Spleen (tissue), 13 donors: ENCODE measurements around the gene LCNL1. TPM values are rescaled to one million over a fixed set of nuclear protein-coding genes. Genes with fewer than 3 reads are reported as not detected.

Experiments
- DNase-seq: peaks from one replicate; pipeline ENCODE4 v3.0.0-alpha.2; 2020
- H3K27ac ChIP-seq, 8 donors: fragments of 200-600 bp; sonication (generic) in 7 of 8; 1 replicate in 4 of 8; 2 replicates in 4 of 8; pipeline versions ENCODE4 v1.5.0 to v1.8.0; 2016 to 2021; ENCODE audit warnings: inconsistent platforms in 4 of 8, mild to moderate bottlenecking in 4 of 8, moderate library complexity in 1 of 8
- H3K27me3 ChIP-seq, 7 donors: fragments of 200-600 bp; sonication (generic) in 6 of 7; replicated peaks in 1 of 7; 1 replicate in 4 of 7; 2 replicates in 3 of 7; pipeline versions ENCODE4 v1.5.0 to v1.8.0; 2016 to 2021; ENCODE audit warnings: inconsistent platforms in 3 of 7, mild to moderate bottlenecking in 1 of 7
- H3K36me3 ChIP-seq, 6 donors: fragments of 200-600 bp; sonication (generic) in 5 of 6; 1 replicate in 4 of 6; 2 replicates in 2 of 6; pipeline versions ENCODE4 v1.5.0 to v1.8.0; 2016 to 2021; ENCODE audit warnings: inconsistent platforms in 2 of 6
- H3K4me1 ChIP-seq, 6 donors: fragments of 200-600 bp; sonication (generic) in 5 of 6; 1 replicate in 3 of 6; 2 replicates in 3 of 6; pipeline versions ENCODE4 v1.5.0 to v1.8.0; 2016 to 2021; ENCODE audit warnings: inconsistent platforms in 3 of 6
- H3K4me3 ChIP-seq, 8 donors: fragments of 200-600 bp; sonication (generic) in 7 of 8; 1 replicate in 4 of 8; 2 replicates in 4 of 8; pipeline versions ENCODE4 v1.5.0 to v1.8.0; 2016 to 2021; ENCODE audit warnings: inconsistent platforms in 4 of 8, mild to moderate bottlenecking in 4 of 8, moderate library complexity in 2 of 8
- H3K9me3 ChIP-seq, 8 donors: fragments of 200-600 bp; sonication (generic) in 7 of 8; 1 replicate in 4 of 8; 2 replicates in 4 of 8; pipeline versions ENCODE4 v1.5.0 to v1.8.0; 2016 to 2021; ENCODE audit warnings: inconsistent platforms in 4 of 8
- CTCF ChIP-seq, 11 experiments: fragments of 200-600 bp in 7 of 11; fragments of 450-650 bp in 4 of 11; sonication (generic) in 4 of 11; IDR thresholded peaks in 8 of 11; conservative IDR thresholded peaks in 3 of 11; 1 replicate in 7 of 11; 2 replicates in 4 of 11; pipeline versions ENCODE4 v1.4.0 to v1.8.0; 2016 to 2021; ENCODE audit warnings: antibody characterized with exemption in 11 of 11, inconsistent platforms in 4 of 11, mild to moderate bottlenecking in 1 of 11
- POLR2A ChIP-seq, 3 donors: fragments of 450-650 bp; IDR thresholded peaks; one replicate each; pipeline ENCODE4 v1.5.1; 2017; ENCODE audit warnings: antibody characterized with exemption in 3 of 3, mild to moderate bottlenecking in 1 of 3
- POLR2AphosphoS5 ChIP-seq, 3 donors: sonication (generic); formaldehyde crosslinking; IDR thresholded peaks; one replicate each; pipeline ENCODE4 v1.5.1; 2017; ENCODE audit warnings: antibody characterized with exemption in 3 of 3
- WGBS, 5 donors: extraction: QIAGEN DNeasy Blood & Tissue Kit in 3 of 5; methylation state at CpG; one replicate each; pipeline versions ENCODE4 v1.1.5 to v1.1.7; 2013 to 2018; 5-methylcytosine and 5-hydroxymethylcytosine counted together
- intact Hi-C: fragments of 100-400 bp; cut with DNase I; formaldehyde crosslinking; loops from one replicate; pipeline ENCODE4 v1.15.0; 2023; ENCODE audit warnings: low total_unique reads
- long read RNA-seq, 2 donors: transcript quantifications; one replicate each; lab custom pipeline, GENCODE V29; 2026
- polyA plus RNA-seq, 3 donors: library from polyadenylated mRNA; stranded (reverse); fragments of 200-250 nt; gene quantifications; one replicate each; pipeline ENCODE4 v1.2.1, GENCODE V29; 2013
- total RNA-seq, 7 donors: library from RNA; depleted of rRNA in 3 of 7; stranded (reverse); fragments of >200 nt in 3 of 7; fragmentation: NEBNext Ultra II Directional in 4 of 7; extraction: Animal tissue kit (Norgen Biotek cat#: 25700) in 4 of 7; gene quantifications; one replicate each; pipeline versions ENCODE4 v1.1.0 to v1.2.1, GENCODE V29; 2016 to 2021
- donor health status: healthy with polysubstance abuse.
- donor health status: DM: no; HTN: no; CAD: no; lungs with moderate emphysema.
- donor health status: DM: no; HTN: no; CAD: no.
- donor health status: Bipolar disorder and iron deficiency.
- donor health status: healthy.
- donor health status: DM: no; HTN: no; CAD: no.
- donor health status: DM: yes; HTN: yes; CAD: no.

Gene LCNL1
- total RNA-seq (1 to 10 TPM; 1.8 to 8.3 (median 3.3) TPM), polyA plus RNA-seq (1 to 10 TPM; 1.3 to 4.7 (median 2.3) TPM)
- long read RNA-seq, donor 1: 0 reads
- long read RNA-seq, donor 2: 0 reads

- H3K9me3 ChIP-seq: no peaks in the 10 kb centered on the region
- H3K4me3 ChIP-seq: no peak within 1 kb of the TSS
- peaks cover under 1 to 66% (median 45%) of the 10 kb centered on the region in 6 donors for H3K4me1 ChIP-seq
- H3K27me3 ChIP-seq: peaks cover 5 to 85% (median 34%) of the 10 kb centered on the region in 7 donors
- intact Hi-C loops: no loop called here
- TF ChIP-seq POLR2AphosphoS5 (IDR thresholded peaks at IDR 0.05) (peak in 2 of 3 donors; percentile 35 to 39), CTCF (IDR thresholded peaks at IDR 0.05 in 8 of 11, conservative IDR thresholded peaks at IDR 0.05 in 3 of 11) (no peak)
- no peak for DNase-seq
- H3K27ac ChIP-seq: peak within 1 kb of the TSS in 4 of 8 donors; percentile 38 to 84 (median 60)
- no peaks in the 10 kb centered on the region for H3K36me3 ChIP-seq
- 75 to 85% (median 80%) methylated on average over 9 to 18 of the region's 18 CpGs for WGBS, 5 donors
These were observed at the start of gene LCNL1 for GRCh38 chr9:136982232-136983051. LCNL1 (plus strand) TSS chr9:136982993; CDS start chr9:136983587, 594 bp downstream.

- Histone ChIP-seq H3K27ac (no peak overlapping the region), H3K9me3 (no peaks in the 10 kb centered on the region), H3K4me3 (no peak overlapping the region), H3K36me3 (peaks cover 0 to 23% (median under 1%) of the 10 kb centered on the region in 6 donors), H3K4me1 (peaks cover 4 to 33% (median 18%) of the 10 kb centered on the region in 6 donors), H3K27me3 (no peaks in the 10 kb centered on the region)
- TF ChIP-seq POLR2A (IDR thresholded peaks at IDR 0.05) (no peak), POLR2AphosphoS5 (IDR thresholded peaks at IDR 0.05) (no peak), CTCF (IDR thresholded peaks at IDR 0.05 in 8 of 11, conservative IDR thresholded peaks at IDR 0.05 in 3 of 11) (no peak)
- DNase-seq: no peak
- 93 to 96% (median 95%) methylated on average over 3 of the region's 3 CpGs for WGBS, 5 donors
- intact Hi-C loops: no loop called here
These were observed 48.5 kb upstream of the LCNL1 start for GRCh38 chr9:136934277-136934676.

GRCh38 chr9:136935651-136936050 lies 47.1 kb upstream of the LCNL1 start:
- no peaks in the 10 kb centered on the region for H3K27me3 ChIP-seq
- intact Hi-C loops: no loop called here
- TF ChIP-seq CTCF (IDR thresholded peaks at IDR 0.05 in 8 of 11, conservative IDR thresholded peaks at IDR 0.05 in 3 of 11) (no peak), POLR2A (IDR thresholded peaks at IDR 0.05) (no peak), POLR2AphosphoS5 (IDR thresholded peaks at IDR 0.05) (no peak)
- no peak for DNase-seq
- no peak overlapping the region for H3K27ac ChIP-seq
- peaks cover 8 to 46% (median 28%) of the 10 kb centered on the region in 6 donors for H3K4me1 ChIP-seq
- WGBS, 5 donors: 50 to 82% (median 58%) methylated on average over 3 of the region's 3 CpGs
- H3K36me3 ChIP-seq: peaks cover 1 to 28% (median 14%) of the 10 kb centered on the region in 6 donors
- no peak overlapping the region for H3K4me3 ChIP-seq
- no peaks in the 10 kb centered on the region for H3K9me3 ChIP-seq

- Histone ChIP-seq H3K27ac (peak overlapping the region in 1 of 8 donors; percentile 72), H3K4me3 (no peak overlapping the region), H3K4me1 (peaks cover 8 to 57% (median 36%) of the 10 kb centered on the region in 6 donors), H3K36me3 (peaks cover 4 to 38% (median 25%) of the 10 kb centered on the region in 6 donors), H3K27me3 (no peaks in the 10 kb centered on the region), H3K9me3 (no peaks in the 10 kb centered on the region)
- WGBS, 5 donors: 85 to 95% (median 92%) methylated on average over 8 of the region's 8 CpGs
- no peak for DNase-seq
- intact Hi-C loops: no loop called here
- TF ChIP-seq POLR2A (IDR thresholded peaks at IDR 0.05): no peak
- no peak for TF ChIP-seq POLR2AphosphoS5 (IDR thresholded peaks at IDR 0.05)
- TF ChIP-seq CTCF (IDR thresholded peaks at IDR 0.05 in 8 of 11, conservative IDR thresholded peaks at IDR 0.05 in 3 of 11): no peak
These were observed 46.1 kb upstream of the LCNL1 start for GRCh38 chr9:136936645-136937170.
